ENCODE measurements around the gene TNFRSF6B.

The TNFRSF6B gene

DNA sequence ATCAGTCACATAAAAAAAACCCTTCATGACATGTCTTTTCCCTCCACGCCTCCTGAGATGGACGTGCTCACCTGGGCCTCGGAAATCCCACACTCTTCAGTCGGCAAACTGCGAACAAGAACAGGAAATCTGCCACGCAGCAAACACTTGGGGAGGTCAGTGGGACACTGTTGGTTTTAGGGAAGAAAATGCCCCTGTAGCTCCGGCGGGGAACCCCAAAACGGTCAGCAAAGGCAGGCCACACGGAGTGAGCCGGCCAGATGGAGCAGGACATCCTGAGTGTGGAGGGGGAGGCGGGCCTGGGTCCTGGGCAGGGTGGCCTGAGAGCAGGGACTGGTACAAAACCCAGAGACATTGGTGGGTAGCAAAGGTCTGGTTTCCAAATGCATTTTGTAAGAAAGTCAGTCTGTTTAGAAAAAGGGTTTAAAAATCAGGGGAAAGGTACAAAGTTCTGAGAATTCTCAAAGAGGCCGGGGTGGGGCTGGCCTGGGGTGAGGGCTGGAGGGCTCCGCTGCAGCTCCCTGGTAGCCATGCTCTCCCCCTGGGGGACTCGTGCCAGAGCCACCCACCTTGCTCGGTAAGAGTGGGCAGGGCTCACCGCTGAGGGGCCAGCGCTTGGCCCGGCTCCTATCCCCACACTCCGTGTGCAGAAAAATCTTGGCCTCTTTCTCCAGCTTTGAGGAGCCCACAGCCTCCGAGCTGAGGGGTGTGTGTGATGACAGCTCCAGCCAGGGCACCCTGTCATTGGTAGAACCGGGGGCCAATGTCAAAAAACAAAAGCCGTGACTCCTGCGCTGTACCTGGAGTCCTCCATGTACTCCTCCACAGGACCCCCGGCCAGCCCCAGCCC is 48.3 kb downstream of the TNFRSF6B start:
- Mint-ChIP-seq H3K4me3 (no peak overlapping the region), H3K36me3 (ENCODE audit: insufficient read depth) (peaks cover 21% of the 10 kb centered on the region), H3K9me3 (no peaks in the 10 kb centered on the region), H3K27ac (ENCODE audit: low read depth) (no peak overlapping the region), H3K27me3 (no peaks in the 10 kb centered on the region), H3K4me1 (peaks cover 5% of the 10 kb centered on the region)
- ATAC-seq (replicated peaks; ENCODE audit: extremely low read depth, poor library complexity, severe bottlenecking) (no peak), DNase-seq (ENCODE audit: low spot score in 2 of 2) (no peak)

- Mint-ChIP-seq H3K27ac (ENCODE audit: low read depth) (peak overlapping the region; percentile 75), H3K9me3 (no peaks in the 10 kb centered on the region), H3K4me3 (no peak overlapping the region), H3K27me3 (no peaks in the 10 kb centered on the region), H3K4me1 (peaks cover 5% of the 10 kb centered on the region), H3K36me3 (ENCODE audit: insufficient read depth) (peaks cover 21% of the 10 kb centered on the region)
- ATAC-seq (replicated peaks; ENCODE audit: extremely low read depth, poor library complexity, severe bottlenecking) (no peak), DNase-seq (ENCODE audit: low spot score in 2 of 2) (no peak)
These were observed 49.0 kb downstream of the TNFRSF6B start for GRCh38 chr20:63745424-63745805.

- H3K27me3 Mint-ChIP-seq, result no peaks in the 10 kb centered on the region
- no peaks in the 10 kb centered on the region for H3K9me3 Mint-ChIP-seq
- ATAC-seq (replicated peaks; ENCODE audit: extremely low read depth, poor library complexity, severe bottlenecking), result no peak
- peaks cover 18% of the 10 kb centered on the region for H3K36me3 Mint-ChIP-seq (ENCODE audit: insufficient read depth)
- no peak overlapping the region for H3K4me3 Mint-ChIP-seq
- DNase-seq (ENCODE audit: low spot score in 2 of 2), result no peak
- H3K27ac Mint-ChIP-seq (ENCODE audit: low read depth), result peak overlapping the region; percentile 75
- peaks cover 12% of the 10 kb centered on the region for H3K4me1 Mint-ChIP-seq
These were observed 49.7 kb downstream of the TNFRSF6B start for GRCh38 chr20:63745961-63746731.

- Mint-ChIP-seq H3K27me3 (no peaks in the 10 kb centered on the region), H3K27ac (ENCODE audit: low read depth) (no peak overlapping the region), H3K4me1 (peaks cover 14% of the 10 kb centered on the region), H3K4me3 (no peak overlapping the region), H3K9me3 (no peaks in the 10 kb centered on the region), H3K36me3 (ENCODE audit: insufficient read depth) (peaks cover 13% of the 10 kb centered on the region)
- no peak for DNase-seq (ENCODE audit: low spot score in 2 of 2)
- no peak for ATAC-seq (replicated peaks; ENCODE audit: extremely low read depth, poor library complexity, severe bottlenecking)
These were observed 50.4 kb downstream of the TNFRSF6B start for GRCh38 chr20:63746751-63747315.

DNA sequence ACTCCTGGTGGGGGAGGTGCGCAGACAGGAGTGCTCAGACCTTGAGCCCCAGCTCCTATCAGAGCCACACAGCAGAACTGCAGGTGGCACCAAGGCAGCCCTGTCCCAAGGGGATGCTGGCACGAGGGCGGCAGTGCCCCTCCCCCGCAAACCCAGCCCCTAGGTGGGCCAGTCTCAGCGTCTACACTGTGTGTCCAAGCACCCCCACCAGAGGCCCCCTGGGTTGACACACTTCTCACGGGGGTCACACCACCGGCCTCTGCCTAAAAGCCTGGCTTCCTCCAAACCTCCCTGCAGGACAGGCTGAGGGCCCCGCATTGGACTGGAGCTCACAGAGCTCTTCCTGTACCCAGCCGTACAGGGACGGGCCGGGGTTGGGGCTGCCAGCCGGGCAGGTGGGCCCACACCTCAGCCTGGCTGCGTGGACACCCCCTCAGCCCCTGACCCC is 51.2 kb downstream of the TNFRSF6B start:
- no peaks in the 10 kb centered on the region for H3K27me3 Mint-ChIP-seq
- H3K4me1 Mint-ChIP-seq, result peaks cover 14% of the 10 kb centered on the region
- no peak overlapping the region for H3K27ac Mint-ChIP-seq (ENCODE audit: low read depth)
- H3K9me3 Mint-ChIP-seq, result no peaks in the 10 kb centered on the region
- no peak for ATAC-seq (replicated peaks; ENCODE audit: extremely low read depth, poor library complexity, severe bottlenecking)
- peaks cover 11% of the 10 kb centered on the region for H3K36me3 Mint-ChIP-seq (ENCODE audit: insufficient read depth)
- DNase-seq (ENCODE audit: low spot score in 2 of 2), result no peak
- H3K4me3 Mint-ChIP-seq, result no peak overlapping the region

All from central memory CD8-positive, alpha-beta T cell (primary cell).